GOT3 (cell line): ENCODE results near the gene VMAC.

ENCODE experiments used
- DNase-seq: peaks from one replicate; lab custom pipeline; 2025; ENCODE audit warnings: mixed read lengths; lab: John Stamatoyannopoulos, UW

VMAC gene

DNA sequence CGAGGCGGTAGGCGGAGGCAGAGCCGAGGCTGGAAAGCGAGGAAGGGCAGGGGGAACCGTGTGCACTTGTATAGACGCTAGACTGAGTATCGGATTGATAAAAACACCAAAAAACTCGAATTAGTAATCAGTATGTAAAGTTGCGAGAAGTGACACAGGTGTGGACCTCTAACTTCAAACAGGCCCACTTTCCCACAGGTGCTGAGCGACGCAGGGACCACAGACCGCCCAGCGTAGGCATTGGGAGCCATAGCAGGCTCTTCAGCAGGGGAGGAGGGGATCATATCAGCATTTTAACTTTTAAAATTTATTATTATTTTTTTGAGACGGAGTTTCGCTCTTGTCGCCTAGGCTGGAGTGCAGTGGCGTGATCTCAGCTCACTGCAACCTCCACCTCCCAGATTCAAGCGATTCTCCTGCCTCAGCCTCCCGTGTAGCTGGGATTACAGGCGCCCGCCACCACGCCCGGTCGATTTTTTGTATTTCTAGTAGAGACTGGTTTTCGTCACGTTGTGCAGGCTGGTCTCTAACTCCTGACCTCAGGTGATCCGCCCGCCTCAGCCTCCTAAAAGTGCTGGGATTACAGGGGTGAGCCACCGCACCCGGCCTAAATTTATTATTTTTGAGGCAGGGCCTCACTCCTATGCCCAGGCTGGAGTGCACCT is 574 bp downstream of the VMAC start:
- no peak for DNase-seq

GRCh38 chr19:5907241-5907640 is 2.6 kb downstream of the VMAC start:
- no peak for DNase-seq

DNA sequence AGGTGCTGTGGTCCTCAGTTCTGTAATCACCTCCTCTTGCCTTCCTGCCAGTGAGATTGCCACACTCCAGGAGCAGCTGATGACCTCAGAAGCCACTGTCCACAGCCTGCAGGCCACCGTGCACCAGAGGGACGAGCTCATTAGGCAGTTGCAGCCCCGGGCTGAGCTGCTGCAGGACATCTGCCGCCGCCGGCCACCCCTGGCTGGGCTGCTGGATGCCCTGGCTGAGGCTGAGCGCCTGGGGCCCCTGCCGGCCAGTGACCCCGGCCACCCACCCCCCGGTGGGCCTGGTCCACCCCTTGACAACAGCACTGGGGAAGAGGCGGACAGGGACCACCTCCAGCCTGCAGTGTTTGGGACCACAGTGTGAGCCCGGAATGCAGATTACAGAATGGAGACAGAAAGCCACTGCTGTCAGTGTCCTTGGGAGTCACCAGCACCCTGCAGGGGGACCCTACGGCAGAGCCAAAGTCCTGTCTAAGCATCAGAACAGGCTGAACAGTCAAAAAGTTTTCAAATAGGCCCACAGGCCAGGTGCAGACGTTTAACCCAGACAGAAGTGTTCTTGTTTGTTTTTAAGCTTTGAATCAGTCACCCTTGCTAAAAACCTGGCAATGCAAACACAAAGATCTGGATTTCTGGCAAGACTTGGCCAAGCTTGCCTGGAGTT is 4.2 kb downstream of the VMAC start:
- DNase-seq = no peak

DNA sequence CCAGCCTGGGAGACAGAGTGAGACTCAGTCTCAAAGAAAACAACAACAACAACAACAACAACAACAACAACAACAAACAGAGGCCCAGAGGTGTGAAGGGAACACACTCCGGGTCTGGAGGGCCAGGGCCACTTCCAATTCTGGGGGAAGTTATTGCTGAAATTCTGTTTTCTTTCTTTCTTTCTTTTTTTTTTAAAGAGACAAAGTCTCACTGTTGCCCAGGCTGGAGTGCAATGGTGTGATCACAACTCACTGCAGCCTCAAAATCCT is 5.9 kb downstream of the VMAC start:
- no peak for DNase-seq

- DNase-seq = no peak
Observed at GRCh38 chr19:5911366-5911765, 6.7 kb downstream of the VMAC start.

DNA sequence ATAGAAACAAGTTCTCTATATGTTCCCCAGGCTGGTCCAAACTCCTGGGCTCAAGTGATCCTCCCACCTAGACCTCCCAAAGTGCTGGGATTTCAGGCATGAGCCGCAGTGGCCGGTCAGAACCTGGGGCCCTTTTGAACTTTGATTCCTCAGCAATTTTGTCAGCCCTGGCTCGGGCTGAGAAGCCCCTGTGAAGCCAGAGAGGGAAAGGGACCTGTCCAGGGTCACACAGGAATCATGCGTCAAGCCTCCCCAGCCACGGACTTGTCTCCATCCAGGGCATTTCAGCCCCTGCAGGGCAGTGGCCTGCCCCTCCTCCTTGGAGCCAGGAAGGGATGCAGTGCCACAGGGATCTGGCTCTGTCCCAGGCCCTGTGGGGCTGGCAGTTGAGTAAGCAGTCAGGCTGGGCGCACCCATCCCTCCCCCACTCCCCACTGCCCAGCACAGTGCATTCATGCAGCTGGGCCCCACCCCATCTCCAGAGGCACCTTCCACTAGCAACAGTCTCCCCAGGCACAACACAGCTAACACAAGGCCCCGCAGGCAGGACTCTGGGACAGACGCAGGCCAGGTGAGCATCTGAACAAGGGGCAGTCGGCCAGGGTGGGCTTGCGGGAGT is 9.2 kb downstream of the VMAC start, which contains the start of gene CAPS:
Gene CAPS (plus strand): TSS at position 516 of the 619 bp plus-strand sequence. CDS start 153 bp downstream, outside the sequence.
- no peak for DNase-seq

- DNase-seq = no peak
Observed at GRCh38 chr19:5914358-5914774, 9.7 kb downstream of the VMAC start.

DNA sequence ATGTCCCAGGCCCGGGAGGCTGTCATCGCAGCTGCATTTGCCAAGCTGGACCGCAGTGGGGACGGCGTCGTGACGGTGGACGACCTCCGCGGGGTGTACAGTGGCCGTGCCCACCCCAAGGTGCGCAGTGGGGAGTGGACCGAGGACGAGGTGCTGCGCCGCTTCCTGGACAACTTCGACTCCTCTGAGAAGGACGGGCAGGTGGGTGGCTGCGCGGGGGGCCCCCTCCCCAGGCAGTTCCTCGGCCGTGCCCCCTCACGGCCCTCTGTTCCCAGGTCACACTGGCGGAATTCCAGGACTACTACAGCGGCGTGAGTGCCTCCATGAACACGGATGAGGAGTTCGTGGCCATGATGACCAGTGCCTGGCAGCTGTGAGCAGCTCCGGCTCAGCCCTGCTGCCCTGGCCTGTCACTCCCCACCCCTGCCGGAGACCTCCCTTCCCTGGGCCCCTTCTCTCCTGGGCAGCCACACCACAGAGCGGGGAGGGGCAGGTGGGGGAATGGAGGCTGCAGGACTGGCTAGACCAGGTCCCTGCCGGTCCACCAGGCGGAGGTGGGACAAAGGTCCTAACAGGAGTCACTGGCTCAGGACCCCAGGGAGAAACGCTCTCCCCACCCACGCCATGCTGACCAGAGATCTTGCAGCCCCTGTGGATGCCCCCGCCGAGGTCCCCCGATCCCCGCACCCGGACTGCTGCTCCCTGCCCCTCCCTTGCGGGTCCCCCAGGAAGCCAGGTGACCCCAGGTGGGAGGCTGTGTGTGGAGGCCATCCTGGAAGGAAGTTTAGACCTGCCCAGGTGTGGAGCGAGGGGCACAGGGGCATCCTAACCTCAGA is 10.5 kb downstream of the VMAC start:
- no peak for DNase-seq

GRCh38 chr19:5915782-5916165 is 11.1 kb downstream of the VMAC start:
- no peak for DNase-seq

DNA sequence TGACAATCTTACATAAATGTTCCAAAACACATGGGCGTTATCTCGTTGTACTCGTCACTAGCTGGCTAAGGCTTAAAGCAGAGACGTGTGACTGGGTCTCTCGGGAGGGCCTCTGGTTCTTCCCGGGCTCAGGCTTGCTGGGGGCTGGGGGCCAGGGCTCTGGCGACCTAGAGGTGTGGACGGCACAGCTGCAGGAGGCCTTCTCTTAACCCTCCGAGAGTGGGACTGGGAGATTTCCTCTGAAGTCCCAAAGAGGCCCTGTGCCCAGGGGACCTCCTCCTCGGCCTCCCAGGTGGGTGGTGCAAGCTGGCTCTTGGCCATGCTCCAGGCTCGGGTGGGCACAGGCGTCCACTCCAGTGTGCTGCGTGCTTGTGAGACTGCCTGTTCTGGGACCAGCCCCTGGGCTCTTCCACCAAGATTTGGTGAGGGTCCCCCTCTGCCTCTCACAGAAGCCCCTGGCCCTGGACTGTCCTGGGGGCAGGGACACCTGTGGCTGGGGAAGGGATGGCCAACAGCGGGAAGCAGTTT is 11.6 kb downstream of the VMAC start:
- DNase-seq = no peak

DNA sequence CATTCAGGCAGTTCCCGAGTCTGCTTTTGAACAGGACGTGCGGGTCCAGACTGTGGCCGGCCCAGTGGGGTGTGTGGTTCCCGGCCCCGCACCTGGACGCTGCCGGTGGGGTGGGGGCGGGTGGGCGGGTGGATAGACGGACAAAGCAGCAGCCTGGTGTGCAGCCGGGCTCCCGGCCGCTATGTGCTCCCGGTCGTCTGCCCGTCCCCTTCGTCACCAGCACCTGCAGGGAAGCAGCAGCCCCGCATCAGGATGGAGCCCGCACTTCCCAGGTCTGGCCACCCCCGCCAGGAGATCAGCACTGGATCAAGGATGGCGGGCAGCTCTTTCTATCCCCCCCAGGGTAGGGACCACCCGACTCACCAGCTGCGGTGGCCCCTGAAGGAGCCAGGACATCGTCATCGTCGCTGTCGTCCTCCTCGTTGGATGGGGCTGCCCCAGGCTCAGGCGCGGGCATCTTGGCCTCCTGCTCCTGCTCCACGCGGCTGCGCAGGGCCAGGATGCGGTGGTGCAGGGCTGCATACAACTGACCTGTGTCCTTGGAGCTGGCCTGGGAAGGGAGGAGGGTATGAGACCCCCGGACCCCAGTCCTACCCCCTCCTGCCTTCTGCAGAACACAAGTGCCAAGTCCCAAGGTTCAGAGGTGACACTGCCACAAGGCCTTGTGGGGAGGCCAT is 12.9 kb downstream of the VMAC start:
- DNase-seq = no peak

GRCh38 chr19:5918463-5919079 is 13.9 kb downstream of the VMAC start:
- DNase-seq = no peak

DNA sequence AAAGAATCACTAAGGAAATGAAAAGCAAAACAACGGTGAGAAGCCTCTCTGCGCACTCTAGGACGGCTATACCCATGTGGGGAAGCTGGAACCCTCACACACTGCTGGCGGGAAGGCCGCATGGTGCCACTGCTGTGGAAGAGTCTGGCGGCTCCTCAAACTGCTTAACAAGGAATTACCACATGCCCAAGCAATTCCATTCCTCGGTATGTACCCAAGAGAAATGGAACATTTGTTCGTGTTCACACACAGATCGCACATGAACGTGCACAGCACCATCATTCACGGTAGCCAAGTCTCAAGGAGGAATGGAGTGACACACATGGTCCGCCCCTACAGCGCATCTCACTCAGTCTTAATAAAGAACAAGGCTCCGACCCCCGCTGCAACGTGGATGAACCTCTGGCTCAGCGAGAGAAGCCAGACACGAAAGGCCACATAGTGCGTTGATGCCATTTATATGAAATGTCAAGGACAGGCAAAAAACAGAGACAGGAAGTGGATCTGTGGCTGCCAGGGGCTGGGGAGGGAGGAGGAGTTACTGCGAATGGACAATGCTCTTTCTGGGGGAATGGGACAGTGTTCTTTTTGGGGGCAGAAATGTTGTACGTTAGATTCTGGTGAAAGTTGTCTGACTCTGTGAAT is 17.0 kb downstream of the VMAC start:
- DNase-seq = no peak

DNA sequence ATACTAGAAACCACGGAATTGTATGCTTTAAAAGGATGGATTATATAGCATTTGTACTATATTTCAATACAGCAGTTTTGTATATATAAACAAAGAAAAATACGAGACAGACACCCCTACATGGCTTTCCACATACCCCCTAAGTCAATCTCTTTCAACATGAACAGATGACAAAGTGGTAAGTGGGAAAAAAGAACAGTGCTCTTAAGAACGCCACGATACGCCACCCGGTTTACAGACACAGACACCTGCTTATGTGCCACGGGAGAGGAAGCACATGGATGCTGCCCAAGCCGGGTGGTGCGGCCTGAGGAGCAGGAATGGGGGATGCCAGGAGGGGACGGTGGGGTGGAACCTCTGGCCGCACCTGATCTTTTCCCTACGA is 17.5 kb downstream of the VMAC start:
- DNase-seq = no peak

DNA sequence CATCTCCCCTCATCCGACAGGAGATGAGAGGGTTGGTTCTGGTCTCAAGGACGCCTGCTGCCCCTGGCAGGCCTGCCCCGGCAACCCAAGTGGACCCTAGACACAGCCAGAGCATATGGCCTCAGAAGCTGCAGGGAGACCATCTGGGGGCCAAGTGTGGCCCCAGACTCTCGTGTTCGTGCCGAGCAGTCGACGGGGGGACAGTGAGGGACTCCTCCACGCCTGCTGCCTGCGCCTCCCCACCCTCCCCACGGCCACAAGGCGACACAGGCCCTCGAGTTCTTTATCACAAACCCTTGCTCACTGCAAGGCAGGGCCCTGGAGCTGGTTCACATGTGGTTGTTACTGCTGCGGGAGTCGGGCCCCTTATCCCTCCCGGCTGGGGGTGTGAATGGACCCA is 18.7 kb downstream of the VMAC start:
- no peak for DNase-seq

- DNase-seq = no peak
Observed at GRCh38 chr19:5925830-5926427, 21.3 kb downstream of the VMAC start.

DNA sequence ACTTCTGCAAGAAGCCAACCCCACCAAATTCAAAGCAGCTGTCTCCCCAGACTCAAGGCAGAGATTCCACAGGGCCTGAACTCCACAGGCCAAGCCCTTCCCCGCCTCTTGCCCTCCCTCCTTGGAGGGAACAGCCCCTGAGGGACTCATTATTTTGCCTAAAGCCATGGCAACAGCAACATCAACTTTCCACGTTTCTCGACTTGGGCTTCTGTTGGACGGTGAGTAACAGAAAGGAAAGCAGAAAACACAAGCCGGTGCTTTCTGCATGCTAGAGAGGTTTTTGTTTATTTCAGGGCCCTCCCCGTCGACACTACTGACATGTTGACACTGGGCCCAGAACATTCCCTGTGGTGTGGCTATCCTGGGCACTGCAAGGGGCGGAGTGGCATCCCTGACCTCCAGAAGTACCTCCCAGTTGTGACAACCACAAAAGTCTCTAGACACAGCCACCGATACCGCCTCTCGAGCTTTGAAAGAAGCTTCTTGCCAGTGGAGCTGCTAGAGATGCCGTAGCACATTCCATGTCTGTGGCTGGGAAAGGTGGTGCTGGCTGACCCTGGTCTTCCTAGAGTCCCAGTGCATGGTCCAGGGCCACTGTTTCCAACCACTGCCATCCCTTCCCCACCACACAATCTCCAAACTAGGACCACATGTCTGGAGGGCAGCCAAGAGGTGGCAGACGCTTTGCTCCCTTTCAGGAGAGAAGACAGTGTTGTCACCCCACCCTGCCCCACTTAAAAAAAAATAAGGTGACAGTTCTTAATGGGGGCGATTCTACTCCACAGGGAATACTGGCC is 22.2 kb downstream of the VMAC start:
- peak; percentile 48 for DNase-seq

DNA sequence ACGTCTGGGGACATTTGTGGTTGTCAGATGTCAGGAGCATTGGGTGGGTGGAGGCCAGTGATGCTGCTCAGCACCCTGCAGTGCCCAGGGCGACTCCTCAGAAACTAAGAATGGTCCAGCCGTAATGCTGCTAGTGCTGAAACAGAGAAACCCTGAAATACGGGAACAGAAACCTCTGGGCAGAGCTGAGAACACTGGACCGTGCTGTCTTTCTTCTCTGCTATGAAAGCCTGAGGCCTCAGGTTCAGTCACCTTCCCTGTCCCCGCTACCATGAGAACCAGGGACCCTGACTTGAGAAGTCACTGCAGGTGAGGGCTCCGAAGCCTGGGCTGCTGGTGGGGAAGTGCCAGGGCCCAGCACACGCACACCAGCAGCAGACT is 22.8 kb downstream of the VMAC start:
- no peak for DNase-seq

- DNase-seq = no peak
Observed at GRCh38 chr19:5929179-5929578, 24.5 kb downstream of the VMAC start.

- no peak for DNase-seq
Observed at GRCh38 chr19:5929625-5930024, 25.0 kb downstream of the VMAC start.
